GM21367 (cell line): ENCODE data around the gene GNPAT.

ENCODE experiments used
- ATAC-seq: cut with Tn5 transposase; IDR thresholded peaks from one replicate; pipeline ENCODE4 v1.9.1; 2021; ENCODE audit not compliant: unreplicated experiment

Gene GNPAT

GRCh38 chr1:231241750-231242149 lies 738 bp downstream of the GNPAT start:
- ATAC-seq, result no peak

GRCh38 chr1:231242516-231243198 lies 1.6 kb downstream of the GNPAT start:
- ATAC-seq, result no peak

GRCh38 chr1:231248778-231249177 lies 7.8 kb downstream of the GNPAT start:
- ATAC-seq, result no peak

GRCh38 chr1:231252336-231252735 lies 11.3 kb downstream of the GNPAT start:
- no peak for ATAC-seq

GRCh38 chr1:231260351-231260750 lies 19.3 kb downstream of the GNPAT start:
- no peak for ATAC-seq

GRCh38 chr1:231264642-231265041 lies 23.6 kb downstream of the GNPAT start:
- ATAC-seq, result no peak

GRCh38 chr1:231265379-231265778 lies 24.4 kb downstream of the GNPAT start:
- ATAC-seq, result no peak

GRCh38 chr1:231266811-231267322 lies 25.9 kb downstream of the GNPAT start:
- no peak for ATAC-seq

GRCh38 chr1:231272173-231272572 lies 31.2 kb downstream of the GNPAT start:
- no peak for ATAC-seq

- ATAC-seq, result no peak
Measured at GRCh38 chr1:231272880-231273279, 31.9 kb downstream of the GNPAT start.

- no peak for ATAC-seq
Measured at GRCh38 chr1:231274119-231274825, 33.3 kb downstream of the GNPAT start.

GRCh38 chr1:231278100-231278790 lies 37.2 kb downstream of the GNPAT start:
- no peak for ATAC-seq

GRCh38 chr1:231279081-231279480 lies 38.1 kb downstream of the GNPAT start:
- no peak for ATAC-seq

GRCh38 chr1:231279683-231280082 lies 38.7 kb downstream of the GNPAT start:
- ATAC-seq, result no peak

GRCh38 chr1:231284441-231284840 lies 43.4 kb downstream of the GNPAT start:
- ATAC-seq, result no peak

- ATAC-seq, result no peak
Measured at GRCh38 chr1:231286603-231287002, 45.6 kb downstream of the GNPAT start.

- no peak for ATAC-seq
Measured at GRCh38 chr1:231295938-231296337, 54.9 kb downstream of the GNPAT start.

GRCh38 chr1:231301990-231302389 lies 61.0 kb downstream of the GNPAT start:
- ATAC-seq, result no peak

GRCh38 chr1:231310391-231310934 lies 69.5 kb downstream of the GNPAT start:
- ATAC-seq, result no peak

GRCh38 chr1:231311720-231312431 lies 70.9 kb downstream of the GNPAT start:
- ATAC-seq, result no peak

- no peak for ATAC-seq
Measured at GRCh38 chr1:231312432-231312788, 71.4 kb downstream of the GNPAT start.
